CD4-positive, CD25-positive, alpha-beta regulatory T cell (primary cell): Measurements from ENCODE around the gene ASTN2. TPM values are rescaled to one million over a fixed set of nuclear protein-coding genes. Genes with fewer than 3 reads are reported as not detected.

Source experiments
- ATAC-seq, 2 donors: fragments of 150-1000 bp; cut with Tn5 transposase; one replicate each; pipeline ENCODE4 v1.10.0; 2021; ENCODE audit warnings: low read depth in 2 of 2, moderate number of reproducible peaks in 2 of 2, moderate library complexity in 1 of 2
- DNase-seq, 3 donors: peaks; one replicate each; pipeline versions ENCODE4 v3.0.0 to v3.0.0-alpha.2; 2012 to 2022; ENCODE audit warnings: mixed read lengths in 1 of 3
- H3K27ac ChIP-seq: one replicate; pipeline ENCODE4 v1.7.0; 2013; ENCODE audit warnings: mild to moderate bottlenecking, low read length; ENCODE audit not compliant: insufficient read depth, poor library complexity, severe bottlenecking
- H3K27me3 ChIP-seq: one replicate; pipeline ENCODE4 v1.7.0; 2013; ENCODE audit warnings: low read length; ENCODE audit not compliant: control insufficient read depth, insufficient read depth
- H3K36me3 ChIP-seq: one replicate; pipeline ENCODE4 v1.7.0; 2013; ENCODE audit warnings: mild to moderate bottlenecking, low read length, moderate library complexity; ENCODE audit not compliant: control insufficient read depth, insufficient read depth
- H3K4me1 ChIP-seq: 2 replicates; pipeline ENCODE4 v1.7.0; 2013; ENCODE audit warnings: mild to moderate bottlenecking, low read length; ENCODE audit not compliant: insufficient read depth, control insufficient read depth, poor library complexity, severe bottlenecking
- H3K4me3 ChIP-seq: one replicate; pipeline ENCODE4 v1.7.0; 2013; ENCODE audit warnings: low read depth, mild to moderate bottlenecking, low read length, moderate library complexity
- H3K9me3 ChIP-seq, 2 experiments: 1 replicate in 1 of 2; 2 replicates in 1 of 2; pipeline ENCODE4 v1.7.0; 2013; ENCODE audit warnings: low read length in 2 of 2, mild to moderate bottlenecking in 1 of 2, moderate library complexity in 1 of 2; ENCODE audit not compliant: control insufficient read depth in 2 of 2
- H3K27ac Mint-ChIP-seq, 3 donors: one replicate each; pipeline ENCODE4 v1.8.0; 2020 to 2022; ENCODE audit warnings: mild to moderate bottlenecking in 3 of 3, mixed read lengths in 3 of 3, moderate library complexity in 2 of 3
- H3K27me3 Mint-ChIP-seq: one replicate; pipeline ENCODE4 v1.8.0; 2022; ENCODE audit warnings: mild to moderate bottlenecking, mixed read lengths
- H3K36me3 Mint-ChIP-seq: one replicate; pipeline ENCODE4 v1.8.0; 2020; ENCODE audit warnings: mixed read lengths
- H3K4me1 Mint-ChIP-seq, 4 donors: one replicate each; pipeline ENCODE4 v1.8.0; 2020 to 2022; ENCODE audit warnings: mixed read lengths in 4 of 4, mild to moderate bottlenecking in 1 of 4
- H3K4me3 Mint-ChIP-seq, 4 donors: one replicate each; pipeline ENCODE4 v1.8.0; 2020 to 2022; ENCODE audit warnings: mild to moderate bottlenecking in 4 of 4, mixed read lengths in 4 of 4, moderate library complexity in 3 of 4
- H3K9me3 Mint-ChIP-seq, 7 donors: one replicate each; pipeline ENCODE4 v1.8.0; 2020 to 2022; ENCODE audit warnings: mixed read lengths in 7 of 7, mild to moderate bottlenecking in 3 of 7, moderate library complexity in 2 of 7
- polyA plus RNA-seq, 4 donors: library from polyadenylated mRNA; unstranded; fragments of 300-500 nt; fragmentation: Illumina TruSeq; gene quantifications; one replicate each; pipeline ENCODE4 v1.2.3, GENCODE V29; 2021
- total RNA-seq: library from RNA; stranded (reverse); gene quantifications from one replicate; pipeline ENCODE4 v1.2.3, GENCODE V29; 2022

Gene ASTN2
- total and polyA plus RNA-seq, 5 donors from 2014 or later: 5.0 to 9.9 (median 7.4) TPM

GRCh38 chr9:117178596-117179375 lies 236.1 kb downstream of the ASTN2 start:
- Histone ChIP-seq H3K9me3 (no peaks in the 10 kb centered on the region), H3K36me3 (no peaks in the 10 kb centered on the region), H3K4me1 (no peaks in the 10 kb centered on the region), H3K4me3 (no peak overlapping the region), H3K27me3 (no peaks in the 10 kb centered on the region), H3K27ac (no peak overlapping the region)
- Mint-ChIP-seq H3K36me3 (no peaks in the 10 kb centered on the region), H3K9me3 (peaks cover 0 to 14% (median 7%) of the 10 kb centered on the region in 7 donors), H3K27ac (no peak overlapping the region), H3K4me3 (no peak overlapping the region), H3K4me1 (no peaks in the 10 kb centered on the region), H3K27me3 (no peaks in the 10 kb centered on the region)
- DNase-seq (no peak), ATAC-seq (no peak)

GRCh38 chr9:117170567-117170966 lies 244.3 kb downstream of the ASTN2 start:
- no peaks in the 10 kb centered on the region for H3K36me3 ChIP-seq
- Mint-ChIP-seq H3K27ac (no peak overlapping the region), H3K4me3 (no peak overlapping the region), H3K27me3 (peaks cover 5% of the 10 kb centered on the region), H3K9me3 (peaks cover 0 to 5% (median 1%) of the 10 kb centered on the region in 7 donors), H3K36me3 (no peaks in the 10 kb centered on the region), H3K4me1 (no peaks in the 10 kb centered on the region)
- DNase-seq (no peak), ATAC-seq (no peak)
- no peaks in the 10 kb centered on the region for H3K9me3 ChIP-seq
- H3K27ac ChIP-seq: no peak overlapping the region
- H3K4me1 ChIP-seq: no peaks in the 10 kb centered on the region
- no peaks in the 10 kb centered on the region for H3K27me3 ChIP-seq
- no peak overlapping the region for H3K4me3 ChIP-seq

GRCh38 chr9:117169089-117169621 lies 245.7 kb downstream of the ASTN2 start:
- peaks cover 0 to 5% (median 1%) of the 10 kb centered on the region in 7 donors for H3K9me3 Mint-ChIP-seq
- H3K36me3 ChIP-seq: no peaks in the 10 kb centered on the region
- ATAC-seq: no peak
- H3K27me3 ChIP-seq: no peaks in the 10 kb centered on the region
- H3K4me1 Mint-ChIP-seq: no peaks in the 10 kb centered on the region
- H3K27ac Mint-ChIP-seq: no peak overlapping the region
- no peak overlapping the region for H3K4me3 ChIP-seq
- peaks cover 5% of the 10 kb centered on the region for H3K27me3 Mint-ChIP-seq
- H3K9me3 ChIP-seq: no peaks in the 10 kb centered on the region
- no peak for DNase-seq
- no peak overlapping the region for H3K27ac ChIP-seq
- H3K4me3 Mint-ChIP-seq: no peak overlapping the region
- no peaks in the 10 kb centered on the region for H3K36me3 Mint-ChIP-seq
- H3K4me1 ChIP-seq: no peaks in the 10 kb centered on the region

- Mint-ChIP-seq H3K4me1 (no peaks in the 10 kb centered on the region), H3K27ac (no peak overlapping the region), H3K4me3 (no peak overlapping the region), H3K36me3 (no peaks in the 10 kb centered on the region), H3K9me3 (peaks cover 0 to 5% (median 1%) of the 10 kb centered on the region in 7 donors), H3K27me3 (peaks cover 5% of the 10 kb centered on the region)
- Histone ChIP-seq H3K27me3 (no peaks in the 10 kb centered on the region), H3K9me3 (no peaks in the 10 kb centered on the region), H3K36me3 (no peaks in the 10 kb centered on the region), H3K4me3 (no peak overlapping the region), H3K27ac (no peak overlapping the region), H3K4me1 (no peaks in the 10 kb centered on the region)
- ATAC-seq (no peak), DNase-seq (no peak)
These were observed 250.3 kb downstream of the ASTN2 start for GRCh38 chr9:117164512-117164911.

GRCh38 chr9:117160254-117160653 lies 254.6 kb downstream of the ASTN2 start:
- H3K4me3 Mint-ChIP-seq: no peak overlapping the region
- Histone ChIP-seq H3K9me3 (no peaks in the 10 kb centered on the region), H3K27me3 (no peaks in the 10 kb centered on the region), H3K36me3 (no peaks in the 10 kb centered on the region), H3K4me1 (no peaks in the 10 kb centered on the region), H3K4me3 (no peak overlapping the region), H3K27ac (no peak overlapping the region)
- DNase-seq (no peak), ATAC-seq (no peak)
- H3K9me3 Mint-ChIP-seq: peaks cover 0 to 3% (median 0%) of the 10 kb centered on the region in 7 donors
- no peaks in the 10 kb centered on the region for H3K4me1 Mint-ChIP-seq
- no peak overlapping the region for H3K27ac Mint-ChIP-seq
- no peaks in the 10 kb centered on the region for H3K36me3 Mint-ChIP-seq
- no peaks in the 10 kb centered on the region for H3K27me3 Mint-ChIP-seq

- Mint-ChIP-seq H3K4me3 (no peak overlapping the region), H3K4me1 (no peaks in the 10 kb centered on the region), H3K36me3 (no peaks in the 10 kb centered on the region), H3K27me3 (no peaks in the 10 kb centered on the region), H3K27ac (no peak overlapping the region), H3K9me3 (peaks cover 0 to 6% (median 1%) of the 10 kb centered on the region in 7 donors)
- H3K9me3 ChIP-seq: no peaks in the 10 kb centered on the region
- H3K36me3 ChIP-seq: no peaks in the 10 kb centered on the region
- no peak for ATAC-seq
- H3K4me3 ChIP-seq: no peak overlapping the region
- DNase-seq: no peak
- H3K27me3 ChIP-seq: no peaks in the 10 kb centered on the region
- no peaks in the 10 kb centered on the region for H3K4me1 ChIP-seq
- no peak overlapping the region for H3K27ac ChIP-seq
These were observed 257.9 kb downstream of the ASTN2 start for GRCh38 chr9:117156771-117157535.

- Histone ChIP-seq H3K36me3 (no peaks in the 10 kb centered on the region), H3K4me3 (no peak overlapping the region), H3K27ac (no peak overlapping the region), H3K9me3 (no peaks in the 10 kb centered on the region), H3K27me3 (no peaks in the 10 kb centered on the region), H3K4me1 (no peaks in the 10 kb centered on the region)
- peaks cover 0 to 6% (median 1%) of the 10 kb centered on the region in 7 donors for H3K9me3 Mint-ChIP-seq
- H3K36me3 Mint-ChIP-seq: no peaks in the 10 kb centered on the region
- ATAC-seq (no peak), DNase-seq (no peak)
- no peak overlapping the region for H3K4me3 Mint-ChIP-seq
- no peaks in the 10 kb centered on the region for H3K27me3 Mint-ChIP-seq
- H3K4me1 Mint-ChIP-seq: no peaks in the 10 kb centered on the region
- no peak overlapping the region for H3K27ac Mint-ChIP-seq
These were observed 258.6 kb downstream of the ASTN2 start for GRCh38 chr9:117156144-117156688.
